Stimulated activated CD4-positive, alpha-beta T cell treated with anti-CD3 and anti-CD28 coated beads, Interleukin-1b, Interleukin-23, amount 100 ng/mL, for 4 hours (primary cell): ENCODE measurements around the gene BBS5.
A peak's percentile ranks its signal among the peaks of the same experiment; 100 is the strongest.
"Not testable (repeated sequence)": the region's sequence is repeated elsewhere in the genome, so short reads cannot be mapped to it uniquely, and the experiment has no call there.

ENCODE experiments used
- DNase-seq, 2 donors: peaks; one replicate each; pipeline ENCODE4 v3.0.0-alpha.2; 2020; ENCODE audit warnings: low read depth in 2 of 2

BBS5 gene

DNA sequence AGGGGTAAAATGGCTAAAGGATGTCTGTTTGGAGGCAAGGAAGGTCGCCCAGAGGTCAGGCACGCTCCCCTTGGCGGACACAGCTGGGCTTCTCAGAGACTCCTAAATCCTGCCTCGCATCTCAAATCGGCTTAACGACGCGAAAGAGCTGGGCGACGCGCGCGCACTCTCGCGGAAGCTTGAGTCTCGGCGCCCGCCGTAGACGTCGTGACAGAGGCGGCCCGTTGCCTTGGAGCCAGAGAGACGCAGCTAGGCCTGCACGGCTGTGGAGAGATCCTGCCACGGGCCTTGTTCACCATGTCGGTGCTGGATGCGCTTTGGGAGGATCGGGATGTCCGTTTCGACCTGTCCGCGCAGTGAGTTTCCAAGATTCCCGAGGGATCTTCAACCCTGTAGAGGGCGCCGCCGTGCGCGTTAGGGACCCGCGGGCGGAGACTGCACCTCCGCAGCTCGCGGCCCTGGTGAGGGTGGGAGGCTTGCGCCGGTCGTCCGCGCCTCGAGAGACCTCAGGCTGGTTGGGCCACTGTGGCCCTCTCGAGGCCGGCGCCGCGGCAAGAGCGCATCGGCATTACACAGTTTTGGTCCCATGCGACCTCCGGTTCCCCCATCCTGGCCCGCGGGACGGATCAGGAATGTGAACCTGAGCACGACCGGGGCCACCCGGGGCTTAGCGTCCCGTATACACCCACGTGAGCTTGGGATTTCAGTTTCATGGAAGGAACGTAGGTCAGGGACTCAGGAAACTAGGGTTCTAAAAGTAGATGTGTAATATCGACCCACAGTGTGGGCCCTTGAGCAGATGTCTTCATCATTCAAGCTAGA, at the start of gene BBS5:
BBS5 (plus strand) TSS at position 238 of the 822 bp plus-strand sequence; CDS start at position 298, 60 bp downstream.
- peak; percentile 48 to 69 for DNase-seq

GRCh38 chr2:169431772-169432171, 47.5 kb upstream of the BBS5 start:
- DNase-seq = not testable (repeated sequence)

- not testable (repeated sequence) for DNase-seq
Observed at GRCh38 chr2:169434236-169434635, 45.1 kb upstream of the BBS5 start.

DNA sequence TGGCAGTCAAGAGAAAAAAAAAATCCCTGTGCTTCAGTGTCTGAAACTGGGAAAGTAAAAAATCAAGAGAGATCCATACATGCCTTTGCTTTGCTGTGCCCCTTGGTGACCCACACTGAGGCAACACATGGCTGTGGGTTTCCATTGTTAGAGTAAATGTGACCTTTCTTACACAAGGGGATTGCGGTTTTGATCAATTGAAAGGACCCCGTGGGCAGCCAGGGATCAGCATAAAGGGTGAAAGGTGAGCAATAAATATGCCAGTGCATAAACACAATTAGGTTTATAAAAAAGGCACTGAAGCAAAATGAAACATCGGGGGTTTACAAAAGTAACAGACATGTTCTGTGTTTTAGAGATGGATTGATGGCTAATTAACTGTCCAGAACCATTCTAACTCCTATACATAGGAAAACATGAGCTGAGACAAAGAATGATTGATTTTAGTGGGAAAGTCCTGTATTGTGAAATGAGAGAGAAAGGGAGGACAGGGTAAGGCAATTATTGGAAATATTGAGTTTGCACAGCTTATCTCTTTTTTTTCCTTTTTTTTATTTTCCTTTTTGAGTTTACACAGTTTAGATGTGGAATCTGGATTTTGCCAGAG, 40.7 kb upstream of the BBS5 start:
- DNase-seq = no peak

DNA sequence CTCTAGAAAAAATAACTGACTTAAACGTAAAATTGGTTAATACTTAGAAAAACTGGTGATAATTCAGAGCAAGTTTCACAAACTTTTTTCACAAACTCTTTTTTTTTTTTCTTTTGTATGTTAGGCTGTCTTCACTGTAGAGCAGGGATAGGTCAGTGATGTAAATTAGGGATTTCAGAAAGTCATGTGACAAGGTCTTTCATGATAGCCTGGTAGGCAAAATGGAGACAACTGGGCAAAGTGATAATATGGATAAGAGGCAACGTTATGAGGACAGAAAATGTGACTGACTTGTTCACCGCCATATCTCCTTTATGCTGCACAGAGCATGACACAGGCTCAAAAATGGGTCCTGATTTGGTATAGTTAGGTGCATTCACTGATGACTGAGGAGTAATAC, 39.4 kb upstream of the BBS5 start:
- no peak for DNase-seq

DNA sequence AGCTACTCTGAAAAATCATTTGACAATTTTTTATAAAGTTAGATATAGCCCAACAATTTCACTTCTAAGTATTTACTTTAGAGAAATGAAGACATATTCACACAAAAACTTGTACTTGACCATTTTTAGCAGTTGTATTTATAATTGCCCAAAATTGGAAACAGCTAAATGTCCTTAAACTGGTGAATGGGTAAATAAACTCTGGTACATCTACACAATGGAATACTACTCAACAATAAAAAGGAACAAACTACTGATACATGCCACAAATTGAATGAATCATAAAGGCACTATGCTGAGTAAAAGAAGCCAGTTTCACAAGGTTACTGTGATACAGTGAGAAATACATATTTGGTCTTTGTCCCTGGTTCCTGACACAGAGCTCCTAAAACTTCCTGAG, 32.8 kb upstream of the BBS5 start:
- DNase-seq = no peak

DNA sequence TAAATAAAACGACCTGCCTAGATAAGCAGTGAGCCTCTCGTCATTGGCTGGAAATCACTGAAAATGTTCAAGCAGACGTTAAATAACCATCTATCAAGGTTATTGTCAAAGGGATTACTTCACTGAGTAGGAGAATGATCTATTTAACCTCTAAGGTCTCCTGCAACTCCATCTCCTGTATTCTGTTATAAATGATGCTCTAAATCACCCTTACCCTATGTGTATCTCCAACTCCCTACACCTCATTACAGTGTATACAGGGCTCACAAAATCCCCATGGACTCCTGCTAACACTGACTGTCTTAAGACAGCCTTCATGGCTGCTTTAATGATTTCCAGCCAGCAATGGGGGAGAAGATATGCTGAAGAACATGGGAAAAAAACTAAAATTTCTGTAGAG, 31.0 kb upstream of the BBS5 start:
- DNase-seq = no peak

- no peak for DNase-seq
Observed at GRCh38 chr2:169448865-169449264, 30.4 kb upstream of the BBS5 start.

- no peak for DNase-seq
Observed at GRCh38 chr2:169452080-169452479, 27.2 kb upstream of the BBS5 start.

DNA sequence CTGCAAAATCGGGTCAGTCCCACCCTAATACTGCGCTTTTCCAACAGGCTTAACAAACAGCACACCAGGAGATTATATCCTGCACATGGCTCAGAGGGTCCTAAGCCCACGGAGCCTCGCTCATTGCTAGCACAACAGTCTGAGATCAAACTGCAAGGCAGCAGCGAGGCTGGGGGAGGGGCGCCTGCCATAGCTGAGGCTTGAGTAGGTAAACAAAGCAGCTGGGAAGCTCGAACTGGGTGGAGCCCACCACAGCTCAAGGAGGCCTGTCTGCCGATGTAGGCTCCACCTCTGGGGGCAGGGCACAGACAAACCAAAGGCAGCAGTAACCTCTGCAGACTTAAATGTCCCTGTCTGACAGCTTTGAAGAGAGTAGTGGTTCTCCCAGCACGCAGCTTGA, 26.2 kb upstream of the BBS5 start:
- not testable (repeated sequence) for DNase-seq

DNA sequence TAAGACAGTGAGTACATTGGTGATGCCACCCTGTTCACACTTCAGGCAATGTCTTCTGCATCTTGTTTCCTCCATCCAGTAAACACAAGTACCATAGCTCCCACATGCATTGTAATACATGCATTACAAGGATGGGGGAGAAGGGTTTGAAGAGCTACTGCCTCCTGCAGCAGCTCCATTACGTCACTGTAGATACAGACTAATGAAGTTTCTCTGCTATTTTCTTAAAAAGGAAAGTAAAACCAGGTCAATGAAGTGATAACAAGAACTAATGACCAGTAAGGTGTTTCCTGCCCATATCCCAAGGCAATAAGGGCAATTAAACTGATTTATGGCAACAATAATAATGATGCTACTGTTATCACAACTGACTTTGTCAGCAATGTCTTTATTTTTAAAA, 18.2 kb upstream of the BBS5 start:
- DNase-seq = no peak

GRCh38 chr2:169462896-169463695, 16.2 kb upstream of the BBS5 start:
- DNase-seq = no peak

DNA sequence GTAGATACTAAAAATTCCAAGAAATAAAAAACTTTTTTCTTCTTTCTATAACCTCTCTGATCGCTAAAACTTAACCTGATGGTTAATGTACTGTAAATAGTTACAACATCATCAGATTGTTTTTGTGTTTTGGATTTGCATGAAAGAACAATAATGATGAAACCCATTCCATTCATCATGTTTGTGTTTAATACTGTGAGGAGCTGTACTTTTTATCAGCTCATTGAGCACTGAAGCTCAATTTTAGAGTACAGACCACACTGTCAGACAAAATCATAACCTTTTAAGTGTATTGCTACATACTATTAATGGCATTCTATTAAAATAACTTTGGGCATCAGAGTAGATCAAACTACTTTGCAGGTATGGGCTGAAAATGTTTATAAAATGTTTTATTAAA, 14.8 kb upstream of the BBS5 start:
- no peak for DNase-seq

- no peak for DNase-seq
Observed at GRCh38 chr2:169464882-169465281, 14.4 kb upstream of the BBS5 start.

DNA sequence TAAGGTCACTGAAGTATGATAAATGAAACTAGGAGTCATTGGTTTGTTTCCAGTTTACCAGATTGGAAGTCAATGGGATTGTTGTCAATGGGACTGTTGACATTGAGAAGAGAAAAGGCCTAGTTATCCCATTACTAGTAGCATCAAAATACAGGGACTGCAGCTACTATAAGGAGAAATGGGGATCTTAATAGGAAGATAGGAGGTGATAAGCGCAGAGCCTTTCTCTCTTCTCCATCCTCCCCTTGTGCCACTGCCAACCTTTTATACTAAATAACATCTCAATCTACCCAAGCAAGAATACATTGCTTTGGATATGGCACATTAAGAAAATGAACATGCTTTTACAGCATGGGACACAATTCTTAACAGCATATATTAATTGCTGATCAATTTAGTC, 10.5 kb upstream of the BBS5 start:
- no peak for DNase-seq

GRCh38 chr2:169469952-169470572, 9.2 kb upstream of the BBS5 start:
- no peak for DNase-seq

DNA sequence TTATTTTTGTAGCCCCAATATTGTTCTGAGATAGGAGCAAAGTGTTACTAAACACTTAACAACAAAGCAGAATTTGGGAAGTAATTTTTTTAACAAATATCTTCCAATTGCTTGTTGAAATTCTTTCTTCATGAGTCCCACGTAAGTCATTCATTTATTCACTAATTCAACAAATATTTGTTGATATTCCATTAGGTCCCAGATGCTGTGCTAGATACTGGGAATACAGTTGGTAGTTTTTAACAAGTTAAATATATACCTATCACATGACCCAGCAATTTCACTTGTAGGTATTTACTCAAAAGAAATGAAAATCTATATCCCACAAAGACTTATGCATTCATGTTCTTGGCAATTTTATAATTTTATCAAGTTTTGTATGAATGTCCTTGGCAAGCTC, 7.0 kb upstream of the BBS5 start:
- no peak for DNase-seq

DNA sequence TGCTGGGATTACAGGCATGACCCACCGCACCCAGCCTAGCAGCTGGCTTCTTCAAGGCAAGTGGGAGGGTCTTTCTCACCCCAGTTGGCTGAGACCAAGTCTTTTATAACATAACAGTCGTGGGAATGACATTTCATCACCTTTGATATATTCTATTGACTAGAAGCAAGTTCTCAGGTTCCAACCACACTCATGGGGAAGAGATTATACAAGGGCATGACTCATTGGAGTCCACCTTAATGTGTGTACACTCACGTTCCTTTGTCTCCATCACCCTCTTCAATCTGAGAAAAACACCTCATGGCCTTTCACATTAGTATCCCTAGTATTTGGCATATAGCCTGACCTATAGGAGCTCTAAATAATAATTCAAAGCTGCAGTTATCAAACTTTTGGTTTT, 2.8 kb upstream of the BBS5 start:
- no peak for DNase-seq

DNA sequence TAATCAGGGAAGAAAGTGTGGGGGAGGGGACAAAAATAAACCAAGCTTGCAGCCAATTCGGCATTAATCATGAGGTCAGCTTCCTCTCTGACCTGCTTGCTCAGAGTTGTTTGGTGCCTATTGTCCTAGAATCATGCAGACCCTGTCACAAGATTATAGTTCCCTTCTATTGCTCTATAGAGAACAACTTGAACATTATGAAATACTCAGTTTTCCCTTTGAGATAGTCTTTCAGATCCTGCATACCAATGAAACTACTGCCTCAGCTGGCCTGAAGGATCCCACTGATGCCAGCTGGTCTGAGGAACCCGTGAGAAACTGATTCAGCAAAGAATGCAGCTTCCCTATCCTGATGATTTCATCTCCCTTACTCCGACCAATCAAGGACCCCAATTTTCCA, 955 bp upstream of the BBS5 start:
- no peak for DNase-seq

GRCh38 chr2:169478745-169479256, 493 bp upstream of the BBS5 start:
- no peak for DNase-seq

- no peak for DNase-seq
Observed at GRCh38 chr2:169480079-169480465, 778 bp downstream of the BBS5 start.

- DNase-seq = no peak
Observed at GRCh38 chr2:169485650-169486138, 6.4 kb downstream of the BBS5 start.
